T1000 (cell line): Measurements from ENCODE around the gene UCN3.
A peak's percentile ranks its signal among the peaks of the same experiment; 100 is the strongest.

ENCODE experiments used
- DNase-seq: peaks from one replicate; lab custom pipeline; 2025; ENCODE audit warnings: mixed read lengths; lab: John Stamatoyannopoulos, UW

Gene UCN3, protein sequence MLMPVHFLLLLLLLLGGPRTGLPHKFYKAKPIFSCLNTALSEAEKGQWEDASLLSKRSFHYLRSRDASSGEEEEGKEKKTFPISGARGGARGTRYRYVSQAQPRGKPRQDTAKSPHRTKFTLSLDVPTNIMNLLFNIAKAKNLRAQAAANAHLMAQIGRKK

DNA sequence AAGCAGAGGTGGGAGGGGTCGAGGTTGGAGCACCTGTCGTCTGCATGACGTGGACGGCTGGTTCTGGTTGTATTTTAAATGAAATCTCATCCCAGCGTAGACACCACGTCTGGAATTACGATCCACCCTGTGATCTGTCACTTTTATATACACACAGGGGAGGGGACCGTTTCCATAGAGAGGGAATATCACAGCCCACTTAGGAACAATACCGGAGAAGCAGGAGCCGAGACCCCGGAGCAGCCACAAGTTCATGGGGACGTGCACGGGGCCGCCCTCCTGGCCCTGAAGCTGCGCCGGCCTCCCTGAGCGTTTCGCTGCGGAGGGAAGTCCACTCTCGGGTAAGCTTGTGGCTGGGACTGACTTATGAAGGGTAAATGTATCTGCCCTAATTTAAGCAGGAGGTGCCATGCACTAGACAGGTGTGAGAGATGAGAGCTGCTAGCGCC lies at the start of gene UCN3:
UCN3 (plus strand) TSS at position 77 of the 449 bp plus-strand sequence. CDS start 8,755 bp downstream, outside the sequence.
- DNase-seq: no peak

DNA sequence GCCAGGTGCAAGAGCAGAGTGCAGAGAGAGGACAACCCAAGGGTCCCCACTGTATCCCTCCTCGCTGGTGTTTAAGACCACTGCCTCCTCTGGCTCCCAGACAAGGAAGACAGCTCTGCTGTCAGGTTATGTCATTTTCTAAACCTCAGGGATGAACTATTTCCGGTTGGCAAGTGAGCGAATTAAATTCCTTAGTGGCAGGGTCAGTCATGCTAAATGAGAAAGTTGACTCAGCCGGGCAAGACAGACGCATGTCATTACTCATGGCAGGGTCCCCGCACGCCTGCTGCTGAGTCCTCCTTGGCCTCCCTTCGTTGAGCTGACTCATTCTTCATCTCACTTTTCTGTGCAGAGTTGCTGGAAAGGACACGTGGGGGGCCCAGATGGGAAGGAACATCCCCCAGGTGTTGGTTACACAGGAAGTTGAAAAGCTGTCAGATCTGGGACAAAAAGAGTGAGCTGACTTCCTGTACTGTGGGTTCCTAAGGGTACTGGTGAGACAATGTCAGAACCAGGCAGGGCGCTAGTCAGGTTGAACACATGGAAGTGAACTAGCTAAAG lies 47.1 kb upstream of the UCN3 start:
- peak; percentile 48 for DNase-seq

DNA sequence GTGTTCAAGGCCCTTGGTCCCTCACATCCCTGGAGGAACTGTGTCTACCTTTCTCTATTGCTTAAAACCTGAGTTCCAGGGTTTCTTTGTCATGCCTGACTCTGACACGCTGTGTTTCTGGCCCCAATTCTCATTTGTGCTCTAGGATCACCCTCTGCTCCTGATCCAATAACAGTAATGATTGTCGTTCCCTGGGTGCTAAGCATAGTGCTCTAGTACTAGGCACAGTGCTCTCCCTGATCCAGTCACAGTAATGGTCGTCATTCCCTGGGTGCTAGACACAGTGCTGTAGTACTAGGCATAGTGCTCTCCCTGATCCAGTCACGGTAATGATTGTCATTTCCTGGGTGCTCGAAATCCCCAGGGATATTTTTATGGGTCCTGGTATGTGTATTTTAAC lies 46.6 kb upstream of the UCN3 start:
- DNase-seq: no peak

DNA sequence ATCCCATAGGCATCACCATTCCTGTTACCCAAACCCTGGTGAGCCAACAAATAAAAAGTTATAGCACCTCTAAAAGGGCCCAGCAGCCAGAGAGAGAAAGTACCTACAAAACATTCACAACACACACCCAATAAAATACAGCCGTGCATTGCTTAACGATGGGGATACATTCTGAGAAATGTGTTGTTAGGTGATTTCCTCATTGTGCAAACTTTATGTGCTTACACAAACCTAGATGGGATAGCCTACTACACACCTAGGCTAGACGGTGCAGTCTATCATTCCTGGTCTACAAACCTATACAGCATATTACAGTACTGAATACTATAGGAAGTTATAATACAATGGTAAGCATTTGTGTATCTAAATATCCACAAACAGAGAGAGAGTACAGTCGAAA lies 44.9 kb upstream of the UCN3 start:
- DNase-seq: no peak

DNA sequence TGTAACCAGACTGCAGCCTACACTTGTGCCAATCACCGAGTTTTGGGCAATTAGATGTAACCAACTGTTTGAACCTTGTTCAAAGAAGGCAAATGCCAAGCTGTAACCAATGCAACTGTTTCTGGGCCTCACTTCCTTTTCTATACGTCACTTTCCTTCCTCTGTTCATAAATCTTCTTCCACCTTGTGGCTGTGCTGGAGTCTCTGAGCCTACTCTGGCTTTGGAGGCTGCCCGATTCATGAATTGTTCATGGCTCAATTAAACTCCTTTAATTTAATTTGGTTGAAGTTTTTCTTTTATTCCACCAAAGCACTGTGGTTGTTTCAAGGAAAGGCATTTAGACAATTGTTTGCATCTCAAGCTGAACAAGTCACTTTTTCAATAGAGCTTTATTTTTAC lies 43.5 kb upstream of the UCN3 start:
- DNase-seq: no peak

DNA sequence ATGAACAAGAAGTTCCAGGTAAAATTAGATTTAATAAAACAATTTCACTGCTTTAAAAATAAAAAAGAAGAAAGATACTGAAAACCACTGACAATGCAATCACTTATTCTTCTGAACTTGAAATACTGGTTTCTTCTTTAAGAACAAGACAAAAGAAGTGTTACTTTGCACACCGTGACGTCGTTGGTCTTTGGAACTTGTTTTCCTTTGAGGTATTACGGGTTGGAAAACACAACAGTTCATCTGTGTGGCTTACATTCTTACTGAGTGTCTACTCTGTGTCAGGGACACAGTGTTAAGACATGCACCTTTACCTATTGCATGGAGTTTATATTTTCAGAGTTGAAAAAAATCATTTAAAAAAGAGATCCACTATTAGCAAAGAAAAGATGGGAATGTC lies 41.3 kb upstream of the UCN3 start:
- no peak for DNase-seq

DNA sequence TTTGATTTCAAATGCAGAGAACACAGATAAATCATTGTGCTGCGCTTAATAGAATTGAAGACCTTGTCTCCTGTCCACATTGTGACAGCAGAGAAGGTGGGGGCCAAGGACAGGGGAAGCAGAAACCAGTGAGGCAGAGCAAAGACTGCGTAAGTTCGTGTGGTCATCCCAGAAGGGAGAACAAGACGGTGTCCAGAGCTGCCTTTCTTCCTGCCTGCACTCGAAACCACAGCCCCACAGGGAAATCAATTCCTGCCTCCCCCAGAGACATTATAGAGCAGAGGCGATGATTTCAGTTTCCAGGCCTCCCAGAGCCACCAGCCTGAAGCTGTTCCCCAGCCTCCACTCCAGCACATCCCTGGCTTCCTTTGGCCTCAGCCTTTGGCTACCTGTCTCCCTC lies 39.7 kb upstream of the UCN3 start:
- DNase-seq: no peak

DNA sequence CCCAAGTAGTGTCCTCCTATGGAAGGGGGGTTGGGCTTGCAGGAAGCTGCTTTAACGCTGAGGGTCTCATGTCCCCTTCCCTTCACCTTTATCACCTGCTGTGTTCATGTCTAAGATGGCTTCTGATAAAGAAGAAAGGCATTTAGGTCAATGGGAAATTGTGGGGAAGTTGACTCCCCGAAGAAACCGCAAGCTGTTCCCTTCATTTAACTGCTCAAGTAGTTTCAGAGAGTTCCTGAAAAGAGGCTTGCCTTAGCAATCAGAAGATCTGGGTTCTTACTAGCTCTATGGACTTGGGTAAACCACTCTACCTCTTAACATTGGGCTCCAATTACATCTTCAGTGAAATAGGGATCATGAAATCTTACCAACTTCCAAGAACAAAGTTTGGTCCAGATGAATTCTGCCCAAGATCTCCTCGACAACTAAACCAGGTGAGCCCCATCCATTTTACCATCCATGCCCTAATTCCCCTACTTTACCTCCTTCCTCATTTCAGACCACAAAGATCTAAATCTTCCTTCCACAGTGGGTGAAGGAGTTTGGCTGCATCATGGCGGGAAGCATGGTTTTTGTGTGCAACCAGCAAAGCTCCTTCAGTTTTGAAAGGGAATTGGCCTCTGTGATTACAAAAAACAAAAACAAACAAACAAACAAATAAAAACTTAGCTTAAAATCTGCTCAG lies 30.4 kb upstream of the UCN3 start:
- DNase-seq: no peak

DNA sequence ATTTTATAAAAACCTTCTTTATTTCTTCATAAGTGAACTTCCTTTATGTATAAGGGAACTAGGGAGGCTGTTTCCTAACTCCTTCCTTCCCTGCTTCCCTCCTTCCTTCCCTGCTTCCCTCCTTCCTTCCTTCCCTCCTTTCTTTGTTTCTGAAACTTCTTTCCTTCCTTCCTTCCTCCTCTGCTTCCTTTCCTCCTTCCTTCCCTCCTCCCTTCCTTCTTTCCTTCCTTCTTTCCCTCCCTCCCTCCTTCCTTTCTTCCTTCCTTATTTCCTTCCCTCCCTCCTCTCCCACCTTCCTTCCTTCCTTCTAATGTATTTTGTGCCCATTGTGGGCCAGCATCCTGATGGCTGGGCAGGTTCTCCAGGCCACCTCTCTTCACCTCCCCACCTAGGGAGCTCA lies 26.8 kb upstream of the UCN3 start:
- DNase-seq: no peak

DNA sequence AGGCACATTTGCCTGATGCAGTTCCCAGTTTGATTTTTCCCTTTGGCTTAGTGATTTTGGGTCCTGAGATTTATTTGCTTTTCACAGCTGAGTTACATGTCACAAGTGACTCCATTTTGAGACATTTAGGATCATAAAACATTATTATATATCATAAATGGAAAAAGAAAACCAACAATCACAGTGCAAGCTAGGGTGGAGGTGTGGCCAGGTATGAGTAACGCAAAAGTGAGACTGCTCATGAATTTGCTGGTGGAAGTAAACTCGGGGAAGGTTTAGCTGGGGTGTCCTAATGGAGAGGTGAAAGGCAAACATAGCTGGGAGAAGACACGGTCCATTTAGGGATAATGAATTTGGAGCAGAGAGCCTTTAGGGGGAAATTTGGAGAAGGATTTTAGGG lies 21.7 kb upstream of the UCN3 start:
- no peak for DNase-seq

DNA sequence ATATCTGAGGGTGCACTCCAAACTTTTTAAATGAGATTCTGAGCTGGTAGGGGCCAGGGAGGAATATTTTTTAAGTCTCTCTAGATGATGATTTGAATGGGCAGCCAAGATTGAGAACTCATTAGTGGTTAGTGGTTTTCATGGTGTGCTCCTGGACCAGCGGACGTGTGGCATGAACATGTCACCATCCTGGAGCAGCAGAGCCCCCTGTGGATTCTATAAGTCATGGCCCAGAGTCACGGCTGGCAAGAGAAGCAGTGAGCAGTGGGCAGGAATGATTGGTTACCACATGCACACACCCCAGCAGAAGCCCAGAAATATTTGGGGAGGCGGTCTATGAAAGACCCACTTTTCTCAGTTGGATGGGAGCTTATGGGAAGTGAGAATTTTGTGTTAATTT lies 21.2 kb upstream of the UCN3 start:
- DNase-seq: no peak

DNA sequence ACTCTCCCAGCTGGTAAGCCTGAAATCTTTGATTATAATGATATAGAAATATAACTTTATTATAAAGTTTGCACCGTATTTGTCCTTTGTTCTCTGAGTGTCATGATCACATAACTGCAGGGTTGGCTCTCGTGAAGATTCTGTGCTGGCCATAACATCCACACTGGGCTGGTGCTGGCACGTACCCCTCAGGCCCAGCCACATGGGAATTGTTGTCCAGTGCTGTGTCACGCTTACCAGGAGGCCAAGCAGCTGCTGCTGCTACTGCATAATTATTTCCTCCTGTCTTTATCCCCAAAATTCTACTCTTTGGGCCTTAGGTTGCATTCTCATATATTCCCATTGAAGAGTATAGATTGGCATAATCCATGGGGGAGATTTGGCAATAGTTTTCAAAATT lies 20.8 kb upstream of the UCN3 start:
- no peak for DNase-seq

DNA sequence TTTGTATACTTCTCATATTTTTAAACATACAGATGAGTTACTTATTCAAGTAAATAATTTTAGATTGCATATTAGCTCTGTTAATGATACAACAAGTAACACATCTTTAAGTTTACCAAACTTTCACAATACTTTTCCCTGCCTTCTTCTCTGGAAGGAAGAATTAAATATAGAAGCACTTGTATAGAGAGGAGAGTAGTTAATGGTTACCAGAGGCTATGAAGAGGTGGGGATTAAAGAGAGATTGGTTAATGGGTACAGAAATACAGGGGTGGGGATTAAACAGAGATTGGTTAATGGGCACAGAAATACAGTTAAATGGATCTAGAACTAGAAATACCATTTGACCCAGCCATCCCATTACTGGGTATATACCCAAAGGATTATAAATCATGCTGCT lies 20.0 kb upstream of the UCN3 start:
- no peak for DNase-seq

DNA sequence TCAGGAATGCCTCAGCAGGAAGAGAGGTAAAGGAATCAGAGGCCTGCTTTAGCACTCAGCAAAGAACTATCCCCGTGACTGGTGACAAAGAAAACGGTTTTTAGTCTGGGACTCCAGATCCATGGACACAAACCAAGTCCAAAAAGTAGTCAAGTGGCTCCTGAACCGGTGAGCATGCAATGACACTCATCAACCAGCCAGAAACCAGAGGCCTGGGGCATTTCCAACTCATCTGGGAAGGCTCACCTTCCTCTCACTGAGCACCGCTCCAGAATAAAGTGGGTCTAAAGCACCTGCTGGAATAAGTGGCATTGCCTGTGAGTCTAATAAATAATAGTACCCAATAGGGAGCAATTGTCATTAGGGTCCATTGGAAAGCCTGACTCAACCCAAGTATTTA lies 17.9 kb upstream of the UCN3 start:
- DNase-seq: no peak

DNA sequence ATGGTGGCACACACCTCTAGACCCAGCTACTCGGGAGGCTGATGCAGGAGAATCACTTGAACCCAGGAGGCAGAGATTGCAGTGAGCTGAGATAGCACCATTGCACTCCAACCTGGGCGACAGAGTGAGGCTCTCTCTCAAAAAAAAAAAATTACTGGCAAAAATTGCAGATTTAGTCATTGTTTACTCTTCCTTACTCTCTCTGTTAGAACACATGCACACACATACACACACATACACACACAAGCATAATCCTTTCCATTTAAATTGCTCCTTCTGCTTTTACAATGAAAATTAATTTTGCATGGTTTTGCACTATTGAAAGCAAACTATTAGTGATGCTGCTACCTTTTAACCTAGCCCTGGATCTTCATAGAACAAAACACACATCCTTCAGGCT lies 15.4 kb upstream of the UCN3 start:
- DNase-seq: no peak

DNA sequence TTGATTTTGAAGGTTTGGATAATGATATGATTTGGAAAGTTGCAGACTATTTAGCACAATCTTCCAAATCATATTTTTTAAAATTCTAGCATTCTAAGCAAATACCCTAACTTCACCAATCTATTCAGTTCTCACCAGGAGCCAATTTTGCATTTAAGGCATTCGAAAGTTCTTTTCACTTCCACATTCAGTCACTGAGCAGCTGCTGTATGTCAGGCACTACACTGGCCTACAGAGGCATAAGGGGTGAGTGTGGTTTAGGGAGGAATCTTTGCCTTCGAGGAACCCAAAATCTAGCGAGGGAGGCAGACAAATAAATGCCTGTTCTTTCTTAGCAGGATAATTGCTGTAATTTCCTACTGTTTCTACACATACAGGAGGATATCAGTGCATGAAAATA lies 10.7 kb upstream of the UCN3 start:
- no peak for DNase-seq

DNA sequence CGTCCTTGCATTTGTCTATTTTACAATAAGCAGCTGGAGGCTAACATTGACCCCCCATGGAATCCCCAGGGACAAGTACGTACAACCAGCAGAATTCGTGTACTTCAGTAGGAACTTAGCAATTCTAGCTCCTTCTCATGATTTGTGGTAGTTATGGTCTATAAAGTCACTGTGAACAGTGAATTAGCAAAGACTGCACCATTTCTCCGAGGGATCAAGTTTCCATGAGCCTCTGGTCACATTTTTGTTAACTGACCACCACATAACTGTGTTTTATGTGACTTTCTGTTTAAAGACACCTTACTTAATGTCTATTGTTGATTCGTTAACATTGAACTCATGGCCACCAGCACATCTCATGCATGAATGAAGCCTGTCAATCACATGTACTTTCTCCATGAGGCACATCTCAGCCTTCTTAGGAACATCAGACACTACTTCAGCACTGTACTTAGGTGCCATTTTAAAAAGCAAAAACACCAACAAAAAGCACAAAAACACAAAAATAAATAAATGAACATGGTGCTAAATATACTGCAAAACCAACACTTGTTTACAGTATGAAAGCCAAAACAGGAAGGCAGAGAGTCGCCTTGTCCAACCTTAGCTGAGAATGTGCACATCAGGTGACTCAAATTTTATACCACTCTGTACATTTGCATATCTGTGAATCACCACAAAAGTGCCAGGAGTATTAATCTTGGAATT lies 9.0 kb upstream of the UCN3 start:
- no peak for DNase-seq

DNA sequence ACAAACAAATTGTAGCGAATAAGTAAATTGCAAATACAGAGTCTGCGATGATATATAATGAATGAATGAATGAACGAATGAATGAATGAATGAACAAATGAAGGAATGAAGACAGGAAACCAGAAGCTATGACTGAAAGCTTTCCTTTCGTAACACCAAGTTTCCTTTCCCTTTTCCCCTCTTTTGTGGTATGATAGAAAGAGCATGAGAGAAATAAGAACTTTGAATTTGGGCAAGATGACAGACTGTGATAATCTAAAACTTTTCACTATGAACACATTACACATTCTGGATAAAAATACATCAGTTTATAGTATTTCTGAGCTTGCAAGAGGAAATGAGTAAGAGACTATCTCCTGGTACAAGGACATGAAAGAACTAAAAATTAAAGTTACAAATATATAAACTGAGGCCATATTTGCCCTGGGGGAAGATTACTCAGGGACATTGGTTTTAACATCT lies 8.4 kb upstream of the UCN3 start:
- no peak for DNase-seq

DNA sequence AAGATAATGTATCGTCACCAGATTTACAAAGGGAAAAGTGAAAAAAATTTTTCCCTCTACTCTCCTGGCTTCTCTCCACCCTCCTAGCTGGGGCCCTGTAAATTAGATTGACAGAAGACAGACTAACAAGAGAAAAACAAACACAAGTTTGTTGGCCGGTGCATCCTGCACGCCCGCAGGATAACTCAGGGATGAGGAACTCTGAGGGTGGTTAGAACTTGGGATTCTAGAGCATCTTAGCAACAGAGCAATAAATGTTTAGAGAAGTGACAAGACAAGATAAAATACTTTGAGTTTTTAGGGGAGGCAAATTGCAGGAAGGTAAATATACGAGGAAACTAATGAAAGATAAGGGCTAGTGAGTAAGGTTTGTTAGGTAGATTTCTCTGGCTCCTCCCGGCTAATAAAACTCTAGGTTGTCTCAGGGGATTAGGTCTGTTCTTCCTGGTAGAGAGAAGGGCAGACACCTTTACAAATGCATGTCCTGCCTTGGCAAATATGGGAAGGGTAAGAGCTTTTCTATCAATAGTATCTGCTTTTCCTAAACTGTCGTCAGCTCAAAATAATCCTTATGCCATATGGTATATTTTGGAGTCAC lies 4.3 kb upstream of the UCN3 start:
- DNase-seq: no peak

DNA sequence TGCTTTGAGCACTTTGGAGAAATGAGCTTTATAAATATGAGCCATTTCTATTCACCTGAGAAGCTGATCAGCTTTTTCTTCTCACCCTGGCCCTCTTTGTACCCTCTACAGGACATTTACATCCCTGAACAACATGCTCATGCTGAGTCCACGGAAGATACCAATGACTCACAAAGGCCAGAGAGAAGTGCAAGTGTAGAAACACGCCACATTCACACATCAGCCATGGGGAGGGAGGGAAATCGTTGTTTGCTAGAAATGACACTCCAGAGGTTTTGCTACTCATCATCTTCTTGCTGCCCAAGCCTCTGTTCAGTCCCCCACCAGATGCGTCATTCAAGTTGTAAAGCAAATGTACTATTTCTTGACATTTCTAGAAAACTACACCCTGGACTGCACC lies 2.8 kb upstream of the UCN3 start:
- no peak for DNase-seq

DNA sequence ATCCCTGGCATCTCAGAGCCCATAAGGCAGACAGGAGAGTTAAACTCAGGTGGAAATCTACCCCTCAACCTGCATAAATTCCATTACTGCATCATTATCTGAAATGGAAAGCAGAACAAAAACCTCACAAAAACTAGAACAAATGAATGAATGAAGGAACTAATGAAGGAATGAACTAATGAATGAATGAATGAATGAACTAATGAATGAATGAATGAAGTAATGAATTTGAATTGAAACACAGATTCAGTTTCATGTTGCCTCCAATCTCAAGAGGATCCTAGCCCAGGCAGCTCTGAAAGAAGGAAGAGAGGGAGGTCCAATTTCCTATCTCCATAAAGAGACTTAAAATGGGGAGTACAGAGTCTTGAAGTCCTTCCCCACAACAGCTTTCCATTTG lies 1.9 kb upstream of the UCN3 start:
- no peak for DNase-seq

DNA sequence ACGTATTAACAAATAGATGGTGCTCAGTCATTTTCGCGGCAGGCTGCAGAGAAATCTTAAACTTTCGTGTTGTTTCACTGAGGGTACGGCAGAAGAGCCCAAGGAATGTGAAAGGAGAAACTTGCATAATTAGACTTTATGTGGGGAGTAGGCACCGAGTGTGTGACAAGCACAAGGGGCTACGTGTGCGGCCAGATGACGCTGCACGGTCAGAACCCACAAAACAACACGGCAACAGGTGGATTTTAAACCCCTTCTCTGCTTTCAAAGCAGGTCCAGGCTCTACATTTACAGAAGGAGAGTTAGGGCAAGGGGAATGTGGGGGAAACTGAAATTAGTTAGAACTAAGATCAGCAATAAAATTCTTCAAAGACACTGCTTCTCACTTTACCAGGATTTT lies 392 bp upstream of the UCN3 start:
- DNase-seq: no peak

DNA sequence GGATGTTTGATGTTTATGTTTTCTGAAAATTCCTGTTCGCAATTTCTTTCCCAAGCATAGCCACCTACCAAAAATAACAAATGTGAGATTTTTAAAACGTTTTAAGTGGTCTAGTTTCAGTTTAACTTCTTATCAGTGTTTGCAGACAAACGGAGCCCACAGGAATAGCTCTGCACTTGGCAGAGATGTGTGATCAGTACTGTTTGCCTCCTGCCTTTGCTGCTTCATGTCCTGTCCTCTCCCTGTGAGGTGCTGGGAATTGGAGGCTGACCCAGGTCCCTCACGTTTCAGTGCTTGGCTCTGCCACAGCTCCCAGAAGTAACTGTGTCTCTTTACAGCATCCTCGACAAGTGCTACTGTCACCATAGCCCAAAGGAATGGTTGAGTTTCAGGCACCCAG lies 1.2 kb downstream of the UCN3 start:
- DNase-seq: no peak
